HEK293T (cell line): Measurements from ENCODE around the gene DNAAF1.
"Not testable (repeated sequence)": the region's sequence is repeated elsewhere in the genome, so short reads cannot be mapped to it uniquely, and the experiment has no call there.

ENCODE experiments used
- CTCF ChIA-PET: fragments of 350-600 bp; formaldehyde crosslinking; extraction: SDS; loops from one replicate; lab custom pipeline; 2021; ENCODE audit warnings: antibody characterized with exemption, inconsistent platforms; lab: Yijun Ruan, JAX
- POLR2A ChIA-PET: fragments of 350-600 bp; formaldehyde crosslinking; extraction: SDS; loops from one replicate; lab custom pipeline; 2020; ENCODE audit warnings: antibody characterized with exemption, inconsistent platforms; lab: Yijun Ruan, JAX
- DNase-seq: peaks from one replicate; pipeline ENCODE4 v3.0.0; 2012; ENCODE audit warnings: mixed read lengths; ENCODE audit errors: extremely low spot score
- ARNT ChIP-seq: fragments of 450-650 bp; IDR thresholded peaks from 2 replicates; pipeline ENCODE4 v1.6.1; 2017; ENCODE audit warnings: mild to moderate bottlenecking
- BHLHE40 ChIP-seq: fragments of 450-650 bp; IDR thresholded peaks from 2 replicates; pipeline ENCODE4 v1.6.1; 2016; ENCODE audit warnings: mild to moderate bottlenecking, moderate library complexity, borderline replicate concordance
- CTBP1 ChIP-seq: fragments of 450-650 bp; IDR thresholded peaks from 2 replicates; pipeline ENCODE4 v1.6.1; 2016; ENCODE audit warnings: borderline replicate concordance
- ELF4 ChIP-seq: fragments of 450-650 bp; IDR thresholded peaks from 2 replicates; pipeline ENCODE4 v1.6.1; 2017; ENCODE audit warnings: antibody characterized with exemption
- FOXA1 ChIP-seq: fragments of 450-650 bp; IDR thresholded peaks from 2 replicates; pipeline ENCODE4 v1.6.1; 2016; ENCODE audit warnings: mild to moderate bottlenecking
- FOXK2 ChIP-seq: fragments of 450-650 bp; IDR thresholded peaks from 2 replicates; pipeline ENCODE4 v1.6.1; 2016; ENCODE audit warnings: mild to moderate bottlenecking
- FOXM1 ChIP-seq: fragments of 450-650 bp; IDR thresholded peaks from 2 replicates; pipeline ENCODE4 v1.6.1; 2017; ENCODE audit warnings: mild to moderate bottlenecking, borderline replicate concordance
- HDGF ChIP-seq: fragments of 450-650 bp; IDR thresholded peaks from 2 replicates; pipeline ENCODE4 v1.6.1; 2017; ENCODE audit warnings: antibody characterized with exemption, borderline replicate concordance
- L3MBTL2 ChIP-seq: fragments of 450-650 bp; conservative IDR thresholded peaks from 2 replicates; pipeline ENCODE4 v1.6.1; 2016; ENCODE audit warnings: mild to moderate bottlenecking
- LEF1 ChIP-seq: fragments of 450-650 bp; IDR thresholded peaks from 2 replicates; pipeline ENCODE4 v1.6.1; 2017; ENCODE audit warnings: mild to moderate bottlenecking, borderline replicate concordance
- NFRKB ChIP-seq: fragments of 450-650 bp; IDR thresholded peaks from 2 replicates; pipeline ENCODE4 v1.6.1; 2016; ENCODE audit warnings: mild to moderate bottlenecking, moderate library complexity
- SP1 ChIP-seq: fragments of 450-650 bp; IDR thresholded peaks from 2 replicates; pipeline ENCODE4 v1.6.1; 2017
- SUZ12 ChIP-seq: fragments of 450-650 bp; IDR thresholded peaks from 2 replicates; pipeline ENCODE4 v1.6.1; 2016; ENCODE audit warnings: mild to moderate bottlenecking
- TARDBP ChIP-seq: fragments of 450-650 bp; IDR thresholded peaks from 2 replicates; pipeline ENCODE4 v1.6.1; 2016
- ZNF384 ChIP-seq: fragments of 450-650 bp; IDR thresholded peaks from 2 replicates; pipeline ENCODE4 v1.6.1; 2016
- TF ChIP-seq, protein P1 (sequence below): fragments of 450-650 bp; IDR thresholded peaks from 2 replicates; pipeline ENCODE4 v1.6.1; 2016

DNAAF1 gene

DNA sequence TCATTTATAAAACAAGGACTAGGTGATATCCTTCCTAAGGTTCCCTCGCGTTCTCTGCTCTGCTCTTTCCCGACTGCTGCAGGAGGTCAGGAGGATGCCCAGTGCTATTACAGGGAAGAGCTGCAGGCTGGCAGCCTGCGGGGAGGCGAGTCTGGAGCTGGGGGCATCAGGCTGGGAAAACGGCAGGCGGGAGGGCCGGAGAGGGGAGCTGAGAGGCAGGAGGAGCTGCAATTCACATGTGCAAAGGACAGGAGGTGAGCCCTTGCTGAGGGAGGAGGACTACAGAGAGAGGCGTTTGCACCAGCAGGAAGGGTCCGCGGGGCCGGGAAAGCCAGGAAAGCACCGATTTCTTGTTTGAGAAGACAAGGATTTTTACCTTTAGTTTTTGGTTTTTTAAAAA lies 54.0 kb downstream of the DNAAF1 start:
- ChIA-PET CTCF (interaction anchor here (0.8 kb wide), 1 partner anchor 12 kb away, joined by 4 read pairs; the partner anchor contains the start of gene TAF1C), POLR2A (no interaction called here)
- no peak for TF ChIP-seq NFRKB
- no peak for TF ChIP-seq LEF1
- no peak for TF ChIP-seq L3MBTL2
- no peak for TF ChIP-seq BHLHE40
- TF ChIP-seq FOXM1 = no peak
- no peak for TF ChIP-seq CTBP1
- TF ChIP-seq TARDBP = no peak
- TF ChIP-seq ELF4 = no peak
- no peak for TF ChIP-seq HDGF
- TF ChIP-seq, protein P1, sequence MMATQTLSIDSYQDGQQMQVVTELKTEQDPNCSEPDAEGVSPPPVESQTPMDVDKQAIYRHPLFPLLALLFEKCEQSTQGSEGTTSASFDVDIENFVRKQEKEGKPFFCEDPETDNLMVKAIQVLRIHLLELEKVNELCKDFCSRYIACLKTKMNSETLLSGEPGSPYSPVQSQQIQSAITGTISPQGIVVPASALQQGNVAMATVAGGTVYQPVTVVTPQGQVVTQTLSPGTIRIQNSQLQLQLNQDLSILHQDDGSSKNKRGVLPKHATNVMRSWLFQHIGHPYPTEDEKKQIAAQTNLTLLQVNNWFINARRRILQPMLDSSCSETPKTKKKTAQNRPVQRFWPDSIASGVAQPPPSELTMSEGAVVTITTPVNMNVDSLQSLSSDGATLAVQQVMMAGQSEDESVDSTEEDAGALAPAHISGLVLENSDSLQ = no peak
- TF ChIP-seq ZNF384 = no peak
- no peak for TF ChIP-seq SUZ12
- TF ChIP-seq FOXK2 = no peak
- no peak for TF ChIP-seq FOXA1
- TF ChIP-seq ARNT = no peak
- no peak for TF ChIP-seq SP1
- no peak for DNase-seq

DNA sequence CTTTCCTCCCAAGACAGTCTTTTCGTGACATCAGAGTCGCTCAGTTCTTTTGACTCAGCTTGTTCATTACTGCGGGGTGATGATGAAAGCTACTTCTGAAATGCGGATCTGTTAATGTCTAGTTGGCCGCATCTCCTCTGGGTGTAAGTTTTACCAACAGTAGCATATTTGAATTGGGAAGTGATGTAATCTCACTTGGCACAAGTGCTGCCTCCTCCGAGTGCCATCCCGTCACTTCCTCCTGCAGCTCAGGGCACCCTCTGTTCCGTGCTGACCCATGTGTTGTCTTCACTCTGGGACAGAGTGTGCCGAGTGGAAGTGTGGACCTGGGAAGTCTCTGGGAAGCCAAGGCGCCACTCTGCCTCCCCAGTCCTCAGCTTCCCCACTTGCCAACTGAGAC lies 54.8 kb downstream of the DNAAF1 start:
- POLR2A ChIA-PET = no interaction called here
- DNase-seq = no peak
- CTCF ChIA-PET = interaction anchor here (1.1 kb wide), 1 partner anchor 13 kb away, joined by 3 read pairs; the partner anchor contains the start of gene TAF1C
- TF ChIP-seq L3MBTL2 = no peak
- TF ChIP-seq CTBP1 = no peak
- TF ChIP-seq TARDBP = no peak
- no peak for TF ChIP-seq ZNF384
- no peak for TF ChIP-seq BHLHE40
- TF ChIP-seq ELF4 = no peak
- TF ChIP-seq SUZ12 = no peak
- no peak for TF ChIP-seq FOXM1
- TF ChIP-seq FOXK2 = no peak
- no peak for TF ChIP-seq HDGF
- TF ChIP-seq ARNT = no peak
- TF ChIP-seq, protein P1 = no peak
- no peak for TF ChIP-seq FOXA1
- no peak for TF ChIP-seq LEF1
- no peak for TF ChIP-seq SP1
- no peak for TF ChIP-seq NFRKB

DNA sequence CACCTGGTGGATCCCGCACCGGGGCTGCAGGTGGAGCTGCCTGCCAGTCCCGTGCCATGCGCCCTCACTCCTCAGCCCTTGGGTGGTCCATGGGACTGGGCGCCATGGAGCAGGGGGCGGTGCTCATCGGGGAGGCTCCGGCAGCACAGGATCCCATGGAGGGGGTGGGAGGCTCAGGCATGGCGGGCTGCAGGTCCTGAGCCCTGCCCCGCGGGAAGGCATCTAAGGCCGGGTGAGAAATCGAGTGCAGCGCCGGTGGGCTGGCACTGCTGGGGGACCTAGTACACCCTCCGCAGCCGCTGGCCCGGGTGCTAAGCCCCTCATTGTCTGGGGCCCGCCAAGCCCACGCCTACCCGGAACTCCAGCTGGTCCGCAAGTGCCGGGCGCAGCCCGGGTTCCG lies 59.4 kb downstream of the DNAAF1 start:
- POLR2A ChIA-PET, DNase-seq, CTCF ChIA-PET: not testable (repeated sequence)

DNA sequence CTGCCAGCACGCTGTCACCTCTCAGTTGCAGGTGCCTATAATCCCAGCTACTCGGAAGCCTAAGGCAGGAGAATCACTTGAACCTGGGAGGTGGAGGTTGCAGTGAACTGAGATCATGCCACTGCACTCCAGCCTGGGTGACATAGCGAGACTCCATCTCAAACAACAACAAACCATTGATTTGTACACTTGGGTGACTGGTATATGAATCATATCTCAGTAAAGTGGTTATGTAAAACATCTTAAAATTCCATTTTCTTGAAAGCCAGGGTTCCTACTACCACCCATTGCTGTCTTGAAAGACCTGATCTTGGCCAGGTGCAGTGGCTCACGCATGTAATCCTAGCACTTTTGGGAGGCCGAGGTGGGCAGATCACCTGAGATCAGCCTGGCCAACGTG lies 60.0 kb downstream of the DNAAF1 start:
- DNase-seq, CTCF ChIA-PET, POLR2A ChIA-PET: not testable (repeated sequence)

DNA sequence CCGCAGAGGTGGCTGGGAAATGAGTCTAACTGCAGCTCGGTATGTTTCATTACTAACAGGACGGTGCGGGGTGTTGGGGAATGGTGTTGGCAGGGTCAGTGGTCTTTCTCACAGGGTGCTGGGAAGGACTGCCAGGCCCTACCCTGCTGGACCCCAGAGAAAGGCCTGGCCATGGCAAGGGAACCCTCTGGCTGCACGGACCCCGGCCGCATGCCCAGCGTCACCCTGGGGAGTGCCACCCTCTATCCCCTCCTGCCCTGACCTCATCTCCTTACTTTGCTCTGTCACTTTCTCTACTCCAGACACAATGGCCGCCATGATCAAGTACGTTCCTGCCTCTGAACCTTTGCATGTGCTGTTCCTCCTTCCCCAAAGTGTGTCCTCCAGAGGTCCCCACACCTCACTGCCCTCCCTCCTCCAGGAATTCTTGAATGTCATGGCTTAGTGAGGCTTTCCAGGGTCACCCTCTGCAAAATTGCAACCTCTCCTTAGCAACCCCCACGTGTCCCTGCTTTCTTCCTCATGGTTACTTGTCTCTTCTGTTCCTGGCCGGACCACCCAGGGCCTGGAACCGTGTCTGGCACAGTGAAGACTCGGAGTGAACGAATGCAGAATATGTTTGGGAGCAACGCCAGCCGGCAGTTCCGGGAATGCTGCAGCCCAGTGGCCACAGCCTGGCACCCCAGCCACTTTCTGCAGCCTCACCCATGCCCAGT lies 61.0 kb downstream of the DNAAF1 start:
- DNase-seq = no peak
- CTCF ChIA-PET = no interaction called here
- TF ChIP-seq FOXM1 (no peak), BHLHE40 (no peak), ZNF384 (no peak), FOXK2 (no peak), SP1 (no peak)
- POLR2A ChIA-PET = no interaction called here

DNA sequence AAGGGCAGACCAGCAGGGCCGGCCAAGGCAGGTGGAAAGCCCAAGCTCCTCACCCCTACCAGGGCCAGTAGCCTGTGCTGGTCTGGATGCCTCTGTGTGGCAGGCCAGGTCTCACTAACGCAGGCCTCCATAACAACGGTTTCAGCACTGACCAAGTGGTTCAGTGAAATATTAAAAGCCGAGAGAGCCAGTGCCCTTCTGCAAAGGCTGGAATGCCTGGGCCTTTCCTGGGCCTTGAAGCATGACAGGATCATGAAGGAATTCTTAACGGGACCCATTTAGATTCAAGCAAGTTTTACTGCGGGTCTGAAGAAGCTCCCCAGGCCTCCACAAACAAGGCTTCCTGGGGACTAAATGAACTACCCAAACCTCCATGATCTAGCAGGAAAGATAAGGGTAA lies 62.1 kb downstream of the DNAAF1 start:
- POLR2A ChIA-PET = no interaction called here

More for the DNA sequence above, 62.1 kb downstream of the DNAAF1 start:
- no peak for DNase-seq
- no peak for TF ChIP-seq LEF1
- no peak for TF ChIP-seq SUZ12
- TF ChIP-seq HDGF = no peak
- TF ChIP-seq FOXA1 = no peak
- no peak for TF ChIP-seq ZNF384
- TF ChIP-seq FOXK2 = no peak
- TF ChIP-seq L3MBTL2 = no peak
- TF ChIP-seq ELF4 = no peak
- TF ChIP-seq, protein P1 = no peak
- no peak for TF ChIP-seq NFRKB
- TF ChIP-seq ARNT = no peak
- TF ChIP-seq SP1 = no peak
- TF ChIP-seq BHLHE40 = no peak
- no peak for TF ChIP-seq TARDBP
- no peak for TF ChIP-seq CTBP1
- TF ChIP-seq FOXM1 = no peak
- CTCF ChIA-PET = no interaction called here
